ENCODE results near the gene ECHS1. TPM values are rescaled to one million over a fixed set of nuclear protein-coding genes. Genes with fewer than 3 reads are reported as not detected.

The ECHS1 gene
- total and polyA plus RNA-seq, 9 donors = 27.2 to 102 (median 68.9) TPM

DNA sequence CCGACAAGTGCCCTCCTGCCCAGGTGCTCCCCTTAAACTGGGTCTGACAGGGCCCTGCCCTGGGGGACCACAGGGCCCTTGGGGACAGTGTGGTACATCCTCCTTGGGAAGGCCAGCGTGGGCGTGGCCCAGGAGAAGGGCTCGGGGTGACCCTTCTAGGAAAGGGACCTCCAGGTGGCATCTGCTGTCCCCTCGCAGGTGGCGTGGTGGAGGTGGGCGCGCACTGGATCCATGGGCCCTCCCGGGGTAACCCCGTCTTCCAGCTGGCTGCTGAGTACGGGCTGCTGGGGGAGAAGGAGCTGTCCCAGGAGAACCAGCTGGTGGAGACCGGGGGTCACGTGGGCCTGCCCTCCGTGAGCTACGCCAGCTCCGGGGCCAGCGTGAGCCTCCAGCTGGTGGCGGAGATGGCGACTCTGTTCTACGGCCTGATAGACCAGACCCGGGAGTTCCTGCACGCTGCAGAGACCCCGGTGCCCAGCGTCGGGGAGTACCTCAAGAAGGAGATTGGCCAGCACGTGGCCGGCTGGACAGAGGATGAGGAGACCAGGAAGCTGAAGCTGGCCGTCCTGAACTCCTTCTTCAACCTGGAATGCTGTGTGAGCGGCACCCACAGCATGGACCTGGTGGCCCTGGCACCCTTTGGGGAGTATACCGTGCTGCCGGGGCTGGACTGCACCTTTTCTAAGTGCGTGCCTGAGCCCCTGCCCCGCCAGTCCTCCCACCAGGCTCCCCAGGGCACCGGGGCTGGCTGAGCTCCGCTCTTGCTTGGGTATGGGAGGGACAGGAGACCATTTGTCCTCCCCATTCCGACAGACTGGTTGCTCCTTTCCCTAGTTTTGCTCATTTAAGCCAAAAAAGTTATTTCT is 6.9 kb upstream of the ECHS1 start:
- Histone ChIP-seq H3K27me3 (no peaks in the 10 kb centered on the region), H3K4me1 (ENCODE audit: insufficient read depth) (peaks cover 5% of the 10 kb centered on the region), H3K9me3 (no peaks in the 10 kb centered on the region), H3K4me3 (peak overlapping the region; percentile 79), H3K36me3 (no peaks in the 10 kb centered on the region), H3K27ac (peak overlapping the region in 1 of 2 donors; percentile 57)
- no peak for DNase-seq
- intact Hi-C loops (cut with DNase I) = loop anchor here in 1 of 4 donors (5.0 kb wide), 1 partner anchor 73 kb away; the partner anchor contains the start of genes TUBGCP2 and ZNF511
- TF ChIP-seq POLR2A (IDR thresholded peaks at IDR 0.05) (no peak), EP300 (IDR thresholded peaks at IDR 0.05) (no peak)
- TF ChIP-seq, protein P1, sequence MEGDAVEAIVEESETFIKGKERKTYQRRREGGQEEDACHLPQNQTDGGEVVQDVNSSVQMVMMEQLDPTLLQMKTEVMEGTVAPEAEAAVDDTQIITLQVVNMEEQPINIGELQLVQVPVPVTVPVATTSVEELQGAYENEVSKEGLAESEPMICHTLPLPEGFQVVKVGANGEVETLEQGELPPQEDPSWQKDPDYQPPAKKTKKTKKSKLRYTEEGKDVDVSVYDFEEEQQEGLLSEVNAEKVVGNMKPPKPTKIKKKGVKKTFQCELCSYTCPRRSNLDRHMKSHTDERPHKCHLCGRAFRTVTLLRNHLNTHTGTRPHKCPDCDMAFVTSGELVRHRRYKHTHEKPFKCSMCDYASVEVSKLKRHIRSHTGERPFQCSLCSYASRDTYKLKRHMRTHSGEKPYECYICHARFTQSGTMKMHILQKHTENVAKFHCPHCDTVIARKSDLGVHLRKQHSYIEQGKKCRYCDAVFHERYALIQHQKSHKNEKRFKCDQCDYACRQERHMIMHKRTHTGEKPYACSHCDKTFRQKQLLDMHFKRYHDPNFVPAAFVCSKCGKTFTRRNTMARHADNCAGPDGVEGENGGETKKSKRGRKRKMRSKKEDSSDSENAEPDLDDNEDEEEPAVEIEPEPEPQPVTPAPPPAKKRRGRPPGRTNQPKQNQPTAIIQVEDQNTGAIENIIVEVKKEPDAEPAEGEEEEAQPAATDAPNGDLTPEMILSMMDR (IDR thresholded peaks at IDR 0.05) = no peak
- 87 to 91% (median 90%) methylated on average over 34 to 36 of the region's 36 CpGs for WGBS, 3 donors

- intact Hi-C loops (cut with DNase I) = loop anchor here in 1 of 4 donors (5.0 kb wide), 1 partner anchor 72 kb away; the partner anchor contains the start of genes TUBGCP2 and ZNF511
- Histone ChIP-seq H3K9me3 (no peaks in the 10 kb centered on the region), H3K27me3 (no peaks in the 10 kb centered on the region), H3K36me3 (no peaks in the 10 kb centered on the region), H3K27ac (peak within 1 kb of the TSS in 1 of 2 donors; percentile 80), H3K4me1 (ENCODE audit: insufficient read depth) (peaks cover 5% of the 10 kb centered on the region), H3K4me3 (peak within 1 kb of the TSS; percentile 79)
- DNase-seq = peak; percentile 78 to 89 (median 81)
- TF ChIP-seq EP300 (IDR thresholded peaks at IDR 0.05) (no peak), POLR2A (IDR thresholded peaks at IDR 0.05) (no peak)
- TF ChIP-seq, protein P1 (IDR thresholded peaks at IDR 0.05) = no peak
- 1 to 3% (median 2%) methylated on average over 32 to 63 of the region's 78 CpGs for WGBS, 3 donors
These were observed 6.1 kb upstream of the ECHS1 start, which contains the start of gene PAOX for GRCh38 chr10:133379152-133379800. PAOX (plus strand) TSS chr10:133379262; CDS start chr10:133379317, 55 bp downstream.

- Histone ChIP-seq H3K27me3 (no peaks in the 10 kb centered on the region), H3K4me3 (peak overlapping the region; percentile 79), H3K27ac (peak overlapping the region in 1 of 2 donors; percentile 80), H3K9me3 (no peaks in the 10 kb centered on the region), H3K36me3 (no peaks in the 10 kb centered on the region), H3K4me1 (ENCODE audit: insufficient read depth) (peaks cover 5% of the 10 kb centered on the region)
- WGBS, 3 donors = 0 to 1% (median 0%) methylated on average over 27 to 81 of the region's 90 CpGs
- DNase-seq = peak; percentile 68 to 82 (median 80)
- TF ChIP-seq POLR2A (IDR thresholded peaks at IDR 0.05) (no peak), EP300 (IDR thresholded peaks at IDR 0.05) (no peak)
- TF ChIP-seq, protein P1 (IDR thresholded peaks at IDR 0.05) = no peak
- intact Hi-C loops (cut with DNase I) = loop anchor here in 1 of 4 donors (5.0 kb wide), 1 partner anchor 71 kb away; the partner anchor contains the start of genes TUBGCP2 and ZNF511
These were observed 5.3 kb upstream of the ECHS1 start for GRCh38 chr10:133378251-133379096.
